Astrocyte (in vitro differentiated cells and primary cell): Measurements from ENCODE around the gene SSH2. TPM values are rescaled to one million over a fixed set of nuclear protein-coding genes. Genes with fewer than 3 reads are reported as not detected.

Experiments used
- DNase-seq: peaks from one replicate; pipeline ENCODE4 v3.0.0-alpha.2; 2010; ENCODE audit warnings: low read depth
- FAIRE-seq: peaks from 2 replicates; lab custom pipeline; 2011; peaks lifted over from hg19 to GRCh38; lab: Jason Lieb, UNC
- H2AFZ ChIP-seq: 2 replicates; pipeline ENCODE4 v1.6.0; 2012; ENCODE audit warnings: low read depth, low read length, inconsistent platforms
- H3K27ac ChIP-seq: 2 replicates; pipeline ENCODE4 v1.5.1; 2011; ENCODE audit warnings: low read depth, low read length, inconsistent platforms
- H3K27me3 ChIP-seq: 2 replicates; pipeline ENCODE4 v1.6.0; 2011; ENCODE audit warnings: low read length, inconsistent platforms; ENCODE audit not compliant: insufficient read depth
- H3K36me3 ChIP-seq: 2 replicates; pipeline ENCODE4 v1.5.1; 2011; ENCODE audit warnings: low read length, inconsistent platforms; ENCODE audit not compliant: insufficient read depth
- H3K4me1 ChIP-seq: 2 replicates; pipeline ENCODE4 v1.5.1; 2011; ENCODE audit warnings: low read length, inconsistent platforms; ENCODE audit not compliant: insufficient read depth
- H3K4me2 ChIP-seq: 2 replicates; pipeline ENCODE4 v1.6.0; 2012; ENCODE audit warnings: low read length, inconsistent platforms
- H3K4me3 ChIP-seq: 2 replicates; pipeline ENCODE4 v1.5.1; 2011; ENCODE audit warnings: low read depth, mild to moderate bottlenecking, low read length, inconsistent platforms; ENCODE audit not compliant: insufficient read depth
- H3K79me2 ChIP-seq: 2 replicates; pipeline ENCODE4 v1.6.0; 2012; ENCODE audit warnings: mild to moderate bottlenecking, low read length, inconsistent platforms; ENCODE audit not compliant: insufficient read depth
- H3K9ac ChIP-seq: 2 replicates; pipeline ENCODE4 v1.6.0; 2012; ENCODE audit warnings: mild to moderate bottlenecking, low read length, inconsistent platforms
- H3K9me3 ChIP-seq: 2 replicates; pipeline ENCODE4 v1.5.1; 2012; ENCODE audit warnings: low read depth, mild to moderate bottlenecking, low read length, inconsistent platforms; ENCODE audit not compliant: insufficient read depth
- H4K20me1 ChIP-seq: 2 replicates; pipeline ENCODE4 v1.6.0; 2012; ENCODE audit warnings: low read length, inconsistent platforms; ENCODE audit not compliant: insufficient read depth
- H3K27ac Mint-ChIP-seq: one replicate; pipeline ENCODE4 v1.8.0; 2021; ENCODE audit warnings: mild to moderate bottlenecking, mixed read lengths; ENCODE audit not compliant: unreplicated experiment
- H3K27me3 Mint-ChIP-seq: one replicate; pipeline ENCODE4 v1.8.0; 2021; ENCODE audit warnings: low read depth, mixed read lengths; ENCODE audit not compliant: unreplicated experiment
- H3K36me3 Mint-ChIP-seq: one replicate; pipeline ENCODE4 v1.8.0; 2021; ENCODE audit warnings: low read depth, mixed read lengths; ENCODE audit not compliant: unreplicated experiment
- H3K4me1 Mint-ChIP-seq: one replicate; pipeline ENCODE4 v1.8.0; 2021; ENCODE audit warnings: low read depth, mixed read lengths; ENCODE audit not compliant: unreplicated experiment
- H3K4me3 Mint-ChIP-seq: one replicate; pipeline ENCODE4 v1.8.0; 2021; ENCODE audit warnings: mild to moderate bottlenecking, moderate library complexity, mixed read lengths; ENCODE audit not compliant: unreplicated experiment
- H3K9me3 Mint-ChIP-seq: one replicate; pipeline ENCODE4 v1.8.0; 2021; ENCODE audit warnings: mild to moderate bottlenecking, mixed read lengths; ENCODE audit not compliant: unreplicated experiment
- CTCF ChIP-seq: IDR thresholded peaks from 2 replicates; pipeline ENCODE4 v1.5.1; 2011; ENCODE audit warnings: low read depth, mild to moderate bottlenecking, inconsistent platforms, low read length, moderate library complexity; ENCODE audit not compliant: insufficient read depth
- EZH2 ChIP-seq: IDR thresholded peaks from 2 replicates; pipeline ENCODE4 v1.6.1; 2012; ENCODE audit warnings: mild to moderate bottlenecking, low read length, inconsistent platforms; ENCODE audit not compliant: insufficient read depth
- total RNA-seq: library from RNA; stranded (reverse); gene quantifications from 2 replicates; pipeline ENCODE4 v1.2.1, GENCODE V29; 2021

The SSH2 gene
- total RNA-seq, 1 donor from 2014 or later: 31.1 TPM

GRCh38 chr17:29613352-29613837 lies 316.6 kb downstream of the SSH2 start:
- peaks cover 2% of the 10 kb centered on the region for H3K4me1 Mint-ChIP-seq
- H3K36me3 Mint-ChIP-seq: peaks cover 2% of the 10 kb centered on the region
- H3K27me3 Mint-ChIP-seq: peaks cover 8% of the 10 kb centered on the region
- no peaks in the 10 kb centered on the region for H3K79me2 ChIP-seq
- peak; percentile 31 for TF ChIP-seq CTCF
- TF ChIP-seq EZH2: no peak
- no peak overlapping the region for H3K27ac Mint-ChIP-seq
- peak overlapping the region; percentile 31 for H2AFZ ChIP-seq
- peaks cover 32% of the 10 kb centered on the region for H3K4me1 ChIP-seq
- H3K4me2 ChIP-seq: peak overlapping the region; percentile 68
- no peaks in the 10 kb centered on the region for H3K9me3 Mint-ChIP-seq
- H3K27ac ChIP-seq: no peak overlapping the region
- H3K4me3 Mint-ChIP-seq: no peak overlapping the region
- H3K9me3 ChIP-seq: no peaks in the 10 kb centered on the region
- peaks cover 12% of the 10 kb centered on the region for H4K20me1 ChIP-seq
- no peak overlapping the region for H3K4me3 ChIP-seq
- H3K36me3 ChIP-seq: no peaks in the 10 kb centered on the region
- DNase-seq (peak; percentile 52), FAIRE-seq (no peak)
- peaks cover 10% of the 10 kb centered on the region for H3K27me3 ChIP-seq
- H3K9ac ChIP-seq: no peak overlapping the region

- Histone ChIP-seq H4K20me1 (peaks cover 12% of the 10 kb centered on the region), H3K27ac (no peak overlapping the region), H3K4me1 (peaks cover 27% of the 10 kb centered on the region), H2AFZ (peak overlapping the region; percentile 31), H3K4me2 (peak overlapping the region; percentile 68), H3K9me3 (no peaks in the 10 kb centered on the region), H3K9ac (no peak overlapping the region), H3K79me2 (no peaks in the 10 kb centered on the region), H3K4me3 (no peak overlapping the region), H3K27me3 (peaks cover 10% of the 10 kb centered on the region), H3K36me3 (no peaks in the 10 kb centered on the region)
- Mint-ChIP-seq H3K4me3 (no peak overlapping the region), H3K36me3 (peaks cover 2% of the 10 kb centered on the region), H3K27ac (no peak overlapping the region), H3K27me3 (peaks cover 8% of the 10 kb centered on the region), H3K4me1 (no peaks in the 10 kb centered on the region), H3K9me3 (no peaks in the 10 kb centered on the region)
- no peak for DNase-seq
- TF ChIP-seq EZH2 (no peak), CTCF (no peak)
- no peak for FAIRE-seq
Observed at GRCh38 chr17:29612404-29613280, 317.4 kb downstream of the SSH2 start.

DNA sequence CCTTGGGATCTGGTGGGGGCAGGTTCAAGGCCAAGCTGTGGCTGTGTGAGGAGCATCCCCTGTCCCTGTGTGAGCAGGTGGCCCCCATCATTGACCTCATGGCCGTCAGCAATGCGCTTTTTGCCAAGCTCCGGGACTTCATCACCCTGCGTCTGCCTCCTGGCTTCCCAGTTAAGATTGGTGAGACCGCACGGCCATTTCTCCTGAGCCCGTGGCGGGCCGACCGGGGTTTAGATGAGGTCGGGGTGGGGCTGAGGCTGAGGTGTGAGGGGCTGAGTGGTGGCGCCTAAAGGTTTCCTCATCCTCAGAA lies 318.0 kb downstream of the SSH2 start:
- no peak for DNase-seq
- Histone ChIP-seq H3K4me2 (no peak overlapping the region), H3K27me3 (peaks cover 10% of the 10 kb centered on the region), H3K36me3 (no peaks in the 10 kb centered on the region), H4K20me1 (peaks cover 12% of the 10 kb centered on the region), H3K9me3 (no peaks in the 10 kb centered on the region), H3K4me3 (no peak overlapping the region), H3K27ac (no peak overlapping the region), H3K79me2 (no peaks in the 10 kb centered on the region), H3K4me1 (peaks cover 21% of the 10 kb centered on the region), H2AFZ (no peak overlapping the region), H3K9ac (no peak overlapping the region)
- TF ChIP-seq EZH2: no peak
- no peak for TF ChIP-seq CTCF
- no peak for FAIRE-seq
- Mint-ChIP-seq H3K9me3 (no peaks in the 10 kb centered on the region), H3K4me3 (no peak overlapping the region), H3K27ac (no peak overlapping the region), H3K4me1 (no peaks in the 10 kb centered on the region), H3K36me3 (peaks cover 2% of the 10 kb centered on the region), H3K27me3 (peaks cover 7% of the 10 kb centered on the region)
